GM20000 (cell line): ENCODE data around the gene CPS1.

Experiments
- DNase-seq: peaks from one replicate; pipeline ENCODE4 v3.0.0; 2012; ENCODE audit warnings: low spot score
- CTCF ChIP-seq: IDR thresholded peaks from 2 replicates; pipeline ENCODE4 v1.5.1; 2012; ENCODE audit warnings: mild to moderate bottlenecking, control low read depth; ENCODE audit errors: extremely low read depth, missing control alignments

The CPS1 gene

GRCh38 chr2:210599476-210599875, 43.1 kb downstream of the CPS1 start:
- TF ChIP-seq CTCF: no peak
- DNase-seq: no peak

GRCh38 chr2:210604666-210605065, 48.3 kb downstream of the CPS1 start:
- no peak for DNase-seq
- TF ChIP-seq CTCF: no peak

- no peak for TF ChIP-seq CTCF
- no peak for DNase-seq
Measured at GRCh38 chr2:210606001-210606400, 49.6 kb downstream of the CPS1 start.

- no peak for DNase-seq
- no peak for TF ChIP-seq CTCF
Measured at GRCh38 chr2:210611466-210611865, 55.1 kb downstream of the CPS1 start.

- no peak for DNase-seq
Measured at GRCh38 chr2:210616074-210616473, 59.7 kb downstream of the CPS1 start.

GRCh38 chr2:210617318-210617717, 60.9 kb downstream of the CPS1 start:
- TF ChIP-seq CTCF: no peak
- DNase-seq: no peak

More at GRCh38 chr2:210616074-210616473, 59.7 kb downstream of the CPS1 start:
- TF ChIP-seq CTCF: no peak

- peak; percentile 31 for DNase-seq
- TF ChIP-seq CTCF: no peak
Measured at GRCh38 chr2:210617732-210618330, 61.4 kb downstream of the CPS1 start.
